Suppressor macrophage (primary cell): ENCODE results near the gene KIFC3.
"Not testable (repeated sequence)": the region's sequence is repeated elsewhere in the genome, so short reads cannot be mapped to it uniquely, and the experiment has no call there.

ENCODE experiments used
- DNase-seq, 4 experiments: peaks; one replicate each; pipeline ENCODE4 v3.0.0-alpha.2; 2020 to 2022

KIFC3 gene

DNA sequence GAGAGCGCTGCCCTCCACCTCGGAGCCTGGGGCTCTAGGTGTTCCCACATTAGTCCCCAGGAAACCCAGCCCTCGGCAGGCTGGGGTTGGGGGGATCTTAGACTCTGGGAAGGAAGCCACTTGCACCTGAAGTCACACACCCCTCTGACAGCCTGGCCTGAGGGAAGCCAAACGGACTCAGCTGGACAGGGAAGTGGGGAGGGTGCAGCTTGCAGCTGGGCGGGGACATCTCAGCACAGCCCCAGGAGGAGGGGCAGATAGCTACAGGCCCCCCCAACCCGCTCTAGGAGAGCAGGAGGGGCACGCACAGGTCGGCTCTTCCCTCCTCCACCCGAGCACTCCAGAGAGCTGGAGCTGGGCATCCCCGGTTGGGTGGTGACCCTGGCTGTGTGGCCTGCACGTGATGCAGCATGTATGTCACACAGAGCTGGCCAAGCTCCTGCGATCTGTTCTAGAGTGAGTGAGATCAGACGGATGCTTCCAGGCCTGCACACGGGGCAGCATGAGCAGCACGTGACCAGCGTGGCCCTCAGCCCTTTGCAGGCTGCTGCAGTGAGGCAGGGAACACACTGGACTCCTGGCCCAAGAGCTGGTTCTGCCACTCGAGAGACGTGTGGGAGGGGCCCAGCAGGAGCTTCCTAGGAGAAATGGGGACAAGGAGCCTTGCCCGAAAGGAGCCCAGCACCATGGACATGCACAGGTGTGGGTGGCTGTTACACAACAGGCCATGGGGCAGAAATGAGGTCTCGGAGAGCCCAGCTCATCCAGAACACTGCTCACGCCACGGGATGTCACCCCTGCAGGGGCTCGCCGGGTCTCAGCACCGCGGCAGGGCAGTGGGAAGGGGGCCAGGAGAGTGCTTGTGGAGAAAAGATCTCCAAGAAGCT lies 15.4 kb downstream of the KIFC3 start:
- DNase-seq: no peak

DNA sequence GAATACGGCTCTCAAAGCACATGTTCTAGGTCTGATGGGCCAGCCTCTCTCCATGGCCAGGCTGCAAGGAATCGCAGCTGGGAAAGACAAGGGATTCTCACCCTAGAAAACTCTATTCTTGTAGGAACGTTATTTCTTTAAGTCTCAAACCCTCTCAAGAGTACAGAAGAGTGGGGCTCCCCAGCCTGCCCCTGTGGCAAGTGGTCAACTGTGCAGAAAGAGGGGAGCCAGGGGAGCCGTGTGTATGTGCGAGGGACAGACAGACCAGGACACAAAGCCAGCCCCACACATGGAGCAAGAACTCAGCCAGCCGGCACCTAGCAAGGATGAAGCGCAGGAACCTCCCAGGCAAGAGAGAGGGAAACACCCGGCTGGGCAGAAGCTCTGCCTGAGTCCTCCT lies 16.4 kb downstream of the KIFC3 start:
- DNase-seq: no peak

DNA sequence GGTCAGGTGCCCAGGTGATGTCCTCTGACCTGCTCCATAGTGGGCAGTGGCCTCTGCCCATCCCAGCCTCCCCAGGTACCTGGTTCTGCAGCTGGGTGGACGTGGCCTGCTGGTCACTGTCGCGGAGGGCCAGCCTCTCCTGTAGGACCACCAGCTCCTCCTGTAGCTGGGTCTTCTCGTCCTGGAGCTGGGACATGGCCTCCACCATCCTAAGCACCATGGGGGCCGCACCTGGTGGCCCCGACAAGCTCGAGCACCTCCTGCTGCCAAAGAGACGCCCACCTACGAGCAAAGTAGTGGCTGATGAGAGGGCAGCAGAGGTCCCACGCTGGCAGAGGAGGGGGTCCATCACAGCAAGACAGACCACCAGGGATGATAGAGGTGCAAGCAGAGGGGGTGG lies 16.9 kb downstream of the KIFC3 start:
- DNase-seq: no peak

DNA sequence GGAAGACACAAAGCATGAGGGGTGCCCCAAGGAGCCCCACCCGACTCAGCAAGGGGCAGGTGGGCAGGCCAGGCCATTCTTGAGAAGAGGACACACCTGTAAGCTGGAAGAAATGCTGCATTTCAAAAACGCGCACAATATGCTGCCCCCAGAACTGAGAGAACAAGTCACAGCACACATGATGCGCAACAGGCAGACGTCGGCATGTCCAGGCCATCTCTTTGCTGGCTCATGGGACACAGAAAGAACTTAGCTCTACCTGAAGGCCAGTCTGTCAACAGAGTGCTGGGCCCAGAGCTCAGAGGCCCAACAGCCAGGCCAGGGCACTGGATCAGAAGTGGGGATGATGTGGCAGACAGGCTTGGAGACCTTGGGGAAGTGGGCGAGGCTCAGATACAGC lies 18.0 kb downstream of the KIFC3 start:
- no peak for DNase-seq

DNA sequence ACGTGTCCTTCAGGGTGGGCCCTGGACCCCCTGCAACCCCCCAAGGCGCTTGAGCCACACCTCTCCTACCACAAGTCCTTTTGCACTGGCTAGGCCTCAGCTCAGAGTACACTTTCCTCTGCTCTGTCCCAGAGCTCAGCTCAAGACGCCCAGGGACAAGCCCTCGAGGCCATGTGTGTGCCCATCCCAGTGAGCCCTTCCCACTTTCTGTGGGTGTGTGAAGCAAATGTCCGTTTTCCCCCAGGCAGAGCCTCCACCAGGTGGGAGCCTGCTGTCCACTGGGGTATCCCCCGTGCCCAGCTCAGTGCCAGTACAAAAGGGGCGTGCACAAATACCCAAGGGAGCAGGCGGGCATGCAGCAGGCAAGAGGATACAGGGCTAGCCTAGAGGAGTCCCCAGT lies 18.4 kb downstream of the KIFC3 start:
- DNase-seq: no peak

DNA sequence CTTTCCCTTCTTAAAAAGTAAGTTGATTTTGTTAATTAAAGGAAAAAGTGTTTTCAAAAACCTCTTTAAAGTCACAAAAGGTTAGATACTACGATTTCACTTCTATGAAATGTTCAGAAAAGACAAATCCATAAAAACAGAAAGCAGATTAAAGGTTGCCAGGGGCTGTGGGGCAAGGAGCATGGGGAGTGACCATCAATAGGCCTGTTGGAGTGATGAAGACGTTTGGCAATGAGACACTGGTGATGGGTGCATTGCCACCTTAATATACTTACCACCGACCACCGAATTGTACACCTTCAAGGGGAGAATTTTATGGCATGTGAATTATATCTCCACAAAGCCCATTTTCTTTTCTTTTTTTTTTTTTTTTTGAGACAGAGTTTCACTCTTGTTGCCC lies 19.2 kb downstream of the KIFC3 start:
- DNase-seq: no peak

DNA sequence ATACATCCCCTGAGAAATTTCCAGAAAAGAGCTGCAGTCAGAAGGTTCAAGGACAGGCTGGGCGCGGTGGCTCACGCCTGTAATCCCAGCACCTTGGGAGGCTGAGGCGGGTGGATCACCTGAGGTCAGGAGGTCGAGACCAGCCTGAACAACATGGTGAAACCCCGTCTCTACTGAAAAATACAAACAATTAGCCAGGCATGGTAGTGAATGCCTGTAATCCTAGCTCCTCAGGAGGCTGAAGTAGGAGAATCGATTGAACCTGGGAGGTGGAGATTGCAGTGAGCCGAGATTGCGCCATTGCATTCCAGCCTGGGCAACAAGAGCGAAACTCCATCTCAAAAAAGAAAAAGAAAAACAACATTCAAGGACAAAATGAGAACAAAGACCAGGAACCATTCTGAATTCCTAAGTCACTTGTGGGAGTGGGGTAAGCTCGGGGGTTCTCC lies 19.7 kb downstream of the KIFC3 start:
- DNase-seq: not testable (repeated sequence)

DNA sequence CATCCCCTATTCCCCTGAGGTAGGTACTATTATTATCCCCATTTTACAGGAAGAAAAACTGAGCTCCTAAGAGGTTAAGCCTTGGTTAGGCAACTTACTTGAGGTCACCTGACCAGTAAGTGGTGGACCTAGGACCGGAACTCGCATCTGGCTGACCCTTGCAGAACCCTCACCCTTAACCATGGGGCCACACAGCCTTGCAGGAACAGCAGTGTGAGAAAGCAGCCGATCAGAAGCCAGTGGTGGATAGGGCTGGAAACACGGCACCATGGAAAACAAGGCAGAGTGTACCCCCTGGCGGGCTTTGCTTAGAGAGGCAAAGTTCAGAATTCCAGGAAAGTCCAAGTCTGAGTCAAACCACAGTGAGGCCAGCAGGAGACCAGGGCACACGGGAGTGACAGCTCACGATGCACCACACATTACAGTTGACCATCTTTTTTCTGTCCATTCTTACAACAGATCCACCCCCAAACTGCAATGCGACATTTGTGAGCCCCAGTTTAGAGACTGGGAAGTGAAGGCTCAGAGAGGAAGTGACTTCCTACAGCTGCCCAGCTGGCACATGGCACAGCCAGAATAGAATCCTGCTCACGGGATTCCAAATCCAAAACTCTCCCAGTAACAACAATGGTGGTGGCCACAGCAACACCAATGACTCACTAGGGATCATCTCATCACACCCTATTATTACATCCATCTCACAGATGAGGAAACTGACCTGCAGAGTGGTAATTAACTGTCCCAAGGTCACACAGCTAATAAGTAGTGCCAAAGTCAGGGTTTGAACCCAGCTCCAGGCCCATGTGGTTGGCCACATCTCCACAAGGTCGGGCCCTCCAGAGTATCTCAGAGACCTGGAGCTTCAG lies 20.3 kb downstream of the KIFC3 start:
- peak; percentile 61 to 80 (median 72) for DNase-seq

DNA sequence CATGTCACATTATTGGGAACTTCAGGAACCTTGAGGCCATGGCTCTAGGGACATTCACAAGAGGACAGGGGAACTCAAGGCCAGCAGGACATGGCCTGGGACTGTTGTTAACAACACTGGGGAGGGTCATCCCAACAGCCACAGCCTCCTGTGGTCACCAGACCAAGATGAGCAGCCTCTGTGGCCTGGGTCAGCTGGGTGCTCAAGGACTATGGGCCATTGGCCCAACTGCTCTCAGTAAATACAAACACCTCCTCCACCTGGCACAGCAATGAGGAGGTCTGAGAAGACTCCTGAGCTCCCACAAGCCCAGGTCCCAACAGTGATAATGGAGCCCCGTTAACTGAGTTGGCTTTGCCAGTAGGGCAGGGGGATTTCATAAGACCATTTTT lies 20.9 kb downstream of the KIFC3 start:
- no peak for DNase-seq

DNA sequence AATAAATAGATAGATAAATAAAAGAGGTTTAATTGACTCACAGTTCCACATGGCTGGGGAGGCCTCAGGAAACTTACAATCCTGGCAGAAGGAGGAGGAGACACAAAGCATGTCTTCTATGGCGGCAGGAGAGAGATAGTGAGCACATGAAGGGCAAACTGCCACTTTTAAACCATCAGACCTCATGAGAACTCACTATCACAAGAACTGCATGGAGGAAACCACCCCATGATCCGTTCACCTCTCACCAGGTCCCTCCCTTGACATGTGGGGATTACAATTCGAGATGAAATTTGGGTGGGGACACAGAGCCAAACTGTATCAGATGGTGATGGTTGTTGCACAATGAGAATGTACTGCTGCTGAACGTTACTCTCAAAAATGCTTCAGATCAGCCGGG lies 22.5 kb downstream of the KIFC3 start:
- not testable (repeated sequence) for DNase-seq

DNA sequence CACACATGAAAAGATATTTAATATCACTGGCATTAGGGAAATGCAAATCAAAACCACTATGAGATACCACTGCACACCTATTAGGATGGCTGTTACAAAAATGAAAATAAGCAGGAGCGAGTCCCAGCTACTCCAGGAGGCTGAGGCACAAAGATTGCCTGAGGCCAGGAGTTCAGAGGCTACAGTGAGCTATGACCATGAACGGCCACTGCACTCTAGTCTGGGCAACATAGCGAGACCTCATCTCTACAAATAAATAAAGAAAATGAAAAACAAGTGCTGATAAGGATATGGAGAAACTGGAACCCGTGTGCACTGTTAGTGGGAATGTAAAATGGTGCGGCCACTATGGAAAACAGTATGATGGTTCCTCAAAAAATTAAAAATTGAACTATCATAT lies 23.6 kb downstream of the KIFC3 start:
- DNase-seq: no peak

DNA sequence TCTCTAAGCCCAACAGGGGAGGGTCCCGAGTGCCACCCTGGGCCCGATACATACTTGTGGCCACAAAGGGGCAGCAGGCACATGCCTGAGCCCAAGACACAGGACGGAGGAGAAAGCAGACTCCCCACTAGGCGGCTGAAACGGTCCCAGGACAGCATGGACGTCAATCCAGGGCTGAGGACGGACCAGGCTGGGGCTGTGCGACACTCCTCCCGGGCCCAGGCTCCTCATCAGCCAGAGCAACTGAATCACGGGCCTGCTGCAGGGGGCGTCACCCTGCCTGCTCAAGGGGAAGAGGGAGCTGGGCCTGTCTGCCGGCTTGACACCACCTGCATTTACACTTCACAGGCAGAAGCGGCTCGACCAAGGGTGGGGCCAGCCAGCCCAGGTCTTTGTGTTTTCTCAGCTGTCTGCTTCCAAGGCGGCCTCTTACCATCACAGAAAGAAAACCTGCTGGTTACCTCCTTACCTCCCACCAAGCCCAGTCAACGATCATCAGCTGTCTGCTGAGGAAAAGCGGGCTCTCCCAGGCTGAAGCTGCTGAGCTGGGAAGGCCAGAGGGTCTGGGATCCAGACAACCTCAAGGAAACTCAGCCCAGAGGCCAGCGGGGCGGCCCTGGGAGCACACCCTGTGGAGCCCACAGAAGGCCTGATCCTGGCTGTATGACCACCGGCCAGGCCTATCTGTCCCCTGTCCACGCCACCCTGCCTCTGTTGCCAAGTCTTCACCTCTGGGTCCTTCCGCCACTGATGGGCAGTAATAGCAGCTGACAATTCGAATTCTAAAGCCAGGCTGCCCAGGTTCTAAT lies 26.4 kb downstream of the KIFC3 start:
- DNase-seq: no peak

DNA sequence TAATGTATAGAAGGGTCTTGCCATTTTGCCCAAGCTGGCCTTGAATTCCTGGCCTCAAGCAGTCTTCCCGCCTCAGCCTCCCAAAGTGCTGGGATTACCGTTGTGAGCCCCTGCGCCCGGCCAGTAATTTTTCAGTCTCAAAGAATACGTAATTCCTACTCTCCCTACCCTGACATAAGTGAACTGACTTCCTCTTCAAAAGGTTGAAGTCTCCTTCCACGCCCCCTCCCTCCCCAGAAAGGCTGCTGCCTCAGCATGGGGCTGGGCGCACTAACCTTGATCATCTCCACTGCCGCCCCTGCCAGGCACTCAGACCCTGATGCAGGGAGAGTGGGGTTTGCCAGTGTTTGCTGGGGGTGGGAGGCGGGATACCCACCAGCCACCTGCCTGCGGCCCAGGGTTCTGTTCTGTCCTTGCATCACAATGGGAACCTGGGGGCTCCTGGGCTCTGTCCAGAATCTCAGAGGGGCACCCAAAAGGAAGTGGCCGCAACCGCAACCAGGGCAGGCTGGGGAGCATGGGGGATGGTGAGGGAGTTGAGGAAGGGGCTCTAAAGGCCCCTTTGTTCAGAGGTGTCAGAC lies 27.5 kb downstream of the KIFC3 start:
- peak in 3 of 4 experiments; percentile 56 to 63 (median 56) for DNase-seq

DNA sequence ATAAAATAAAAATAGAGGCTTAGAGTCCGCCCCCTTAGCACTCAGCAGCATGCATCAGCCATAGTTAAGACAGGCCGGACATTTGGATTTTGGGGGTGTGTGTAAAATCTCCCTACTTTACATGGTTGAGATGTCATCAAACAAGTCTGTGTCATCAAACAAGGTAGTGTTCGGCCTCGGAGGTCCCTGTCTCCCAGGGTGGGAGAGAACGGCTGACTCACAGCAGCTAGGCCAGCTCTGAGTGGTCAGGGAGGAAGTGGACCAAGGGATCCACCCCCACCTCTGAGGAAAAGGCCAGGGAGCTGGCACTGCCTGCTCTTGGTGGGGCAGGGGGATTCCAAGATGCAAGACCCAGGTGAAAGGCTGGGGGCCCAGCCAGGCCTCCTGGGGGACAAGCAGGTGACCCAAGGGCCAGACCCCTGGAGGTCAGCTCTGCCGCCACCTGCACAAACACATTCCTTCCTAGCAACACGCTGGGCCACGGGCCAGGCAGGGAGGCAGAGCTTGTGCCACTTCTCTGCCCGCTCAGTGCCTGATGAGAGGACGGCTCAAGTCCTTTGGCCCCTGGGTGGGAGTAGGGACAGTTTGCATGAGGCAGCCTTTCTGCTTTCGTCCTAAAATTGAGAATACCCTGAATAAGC lies 28.5 kb downstream of the KIFC3 start:
- peak in 2 of 4 experiments; percentile 17 to 36 for DNase-seq

DNA sequence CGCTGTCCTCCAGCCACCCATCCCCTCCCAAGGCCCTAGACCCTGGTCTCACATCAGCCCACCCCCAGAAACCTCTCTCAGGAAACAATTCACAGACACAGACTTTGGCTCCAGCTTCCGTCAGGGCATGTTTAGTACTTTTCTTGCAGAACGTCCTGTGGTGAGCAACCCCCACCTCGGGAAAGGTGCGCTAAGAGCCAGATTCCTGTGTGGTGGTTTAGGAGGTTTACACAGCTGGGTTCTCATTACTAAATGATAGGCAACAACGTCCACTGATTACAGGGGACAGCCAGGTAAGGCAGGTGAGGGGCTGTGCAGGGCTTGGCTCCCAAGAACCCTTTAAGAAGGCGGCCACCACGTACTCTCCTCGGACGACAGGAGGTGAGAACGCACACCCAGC lies 29.3 kb downstream of the KIFC3 start:
- no peak for DNase-seq

DNA sequence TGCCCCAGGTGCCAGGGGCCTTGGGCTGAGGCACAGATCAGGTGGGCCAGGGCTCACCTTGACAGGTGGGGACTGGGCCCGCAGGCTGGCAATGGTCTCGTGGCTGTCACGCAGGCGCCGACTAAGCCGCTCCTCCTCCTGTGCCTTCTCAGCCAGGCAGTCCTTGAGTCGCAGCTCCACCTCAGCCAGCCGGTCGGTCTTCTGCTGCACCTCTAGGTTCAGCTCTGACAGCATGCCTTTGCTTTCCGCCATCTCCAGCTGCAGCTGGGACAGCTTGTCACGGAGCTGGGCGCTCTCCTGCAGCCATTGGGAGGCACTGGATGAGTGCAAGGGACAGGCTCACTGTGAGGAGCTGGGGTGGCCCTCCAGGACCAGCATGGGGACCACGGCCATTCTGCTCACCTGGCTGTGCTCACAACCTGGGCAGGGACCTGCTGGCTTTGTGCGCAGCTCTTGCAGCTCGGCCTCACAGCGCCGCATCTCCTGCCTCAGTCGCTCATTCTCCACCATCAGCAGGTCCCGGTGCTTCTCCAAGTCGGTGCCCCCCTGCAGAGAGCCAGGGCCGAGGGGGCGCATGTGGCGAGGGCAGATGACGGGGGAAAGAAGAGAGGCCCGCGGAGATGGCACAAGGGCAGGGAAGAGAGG lies 31.0 kb downstream of the KIFC3 start:
- no peak for DNase-seq

DNA sequence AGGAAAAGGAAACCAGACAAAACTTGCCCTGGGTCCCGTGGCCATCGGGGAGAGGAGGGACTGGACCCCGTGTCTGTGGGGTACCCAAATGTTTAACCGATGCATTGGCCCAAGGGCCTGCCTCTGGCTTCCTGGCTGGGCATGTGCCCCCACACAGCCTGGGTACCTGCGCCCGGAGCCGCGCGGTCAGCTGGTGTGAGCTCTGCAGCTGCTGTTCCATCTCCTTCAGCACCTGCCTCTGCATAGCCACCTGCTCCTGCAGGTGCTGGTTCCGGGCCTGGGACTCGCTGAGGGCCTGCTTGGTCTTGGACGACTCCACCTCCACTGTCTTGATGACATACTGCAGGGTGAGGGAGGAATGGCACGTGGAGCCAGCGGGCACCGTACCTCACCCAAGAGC lies 31.9 kb downstream of the KIFC3 start:
- no peak for DNase-seq

DNA sequence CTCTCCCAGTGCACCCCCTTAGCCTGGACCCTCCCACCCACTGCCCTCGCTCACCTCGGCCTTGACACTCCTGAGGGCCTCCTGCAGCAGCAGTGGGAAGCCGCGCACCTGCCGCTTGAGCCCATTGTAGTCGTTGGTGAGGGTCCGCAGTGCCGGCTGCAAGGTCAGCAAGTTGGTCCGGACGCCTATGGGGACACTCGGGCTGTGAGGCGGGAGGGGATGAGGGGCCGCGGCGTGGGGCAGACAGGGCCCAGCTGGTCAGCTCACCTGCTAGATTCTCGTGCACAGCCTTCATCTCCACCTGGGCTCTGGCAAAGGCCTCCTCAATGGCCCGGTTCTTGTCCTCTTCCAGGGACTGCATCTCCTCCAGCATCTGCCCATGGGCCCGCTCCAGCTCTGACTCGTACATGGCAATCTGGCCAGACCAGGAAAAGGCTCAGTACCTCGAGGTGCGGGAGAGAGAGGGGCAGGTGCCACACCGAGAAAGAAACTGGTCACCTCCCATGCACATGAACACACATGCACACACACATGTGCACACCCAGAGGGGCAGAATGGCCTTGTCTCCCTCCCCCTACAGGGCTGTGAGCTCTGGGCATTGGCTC lies 32.6 kb downstream of the KIFC3 start:
- no peak for DNase-seq

DNA sequence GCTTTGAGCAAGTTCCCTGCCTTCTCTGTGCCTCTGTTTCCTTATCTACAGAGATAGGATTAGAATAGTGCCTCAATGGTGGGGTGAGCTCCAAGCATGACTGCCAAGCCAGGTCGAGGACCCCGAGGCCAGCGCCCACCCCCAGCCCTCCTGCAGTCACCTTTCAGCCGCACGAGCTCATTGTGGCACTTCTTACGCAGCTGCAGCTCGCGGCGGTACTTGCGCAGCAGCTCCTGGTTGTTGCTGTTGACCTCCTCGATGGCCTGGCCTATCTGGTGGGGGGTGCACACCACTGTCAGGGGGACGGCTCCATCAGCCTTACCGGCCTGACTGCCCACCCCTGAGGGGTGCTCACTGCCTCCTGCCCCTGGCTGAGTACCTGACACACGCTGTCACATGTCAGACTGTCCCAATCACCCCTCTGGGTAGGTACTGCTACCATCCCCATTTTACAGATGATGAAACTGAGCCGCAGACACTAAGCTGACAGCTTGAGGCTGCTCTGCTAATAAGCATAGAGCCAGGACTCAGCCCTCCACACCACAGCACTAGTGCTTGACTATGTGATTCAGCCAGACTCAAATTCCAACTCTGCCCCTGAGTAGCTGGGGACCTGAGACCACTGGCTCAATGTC lies 35.5 kb downstream of the KIFC3 start:
- DNase-seq: no peak

DNA sequence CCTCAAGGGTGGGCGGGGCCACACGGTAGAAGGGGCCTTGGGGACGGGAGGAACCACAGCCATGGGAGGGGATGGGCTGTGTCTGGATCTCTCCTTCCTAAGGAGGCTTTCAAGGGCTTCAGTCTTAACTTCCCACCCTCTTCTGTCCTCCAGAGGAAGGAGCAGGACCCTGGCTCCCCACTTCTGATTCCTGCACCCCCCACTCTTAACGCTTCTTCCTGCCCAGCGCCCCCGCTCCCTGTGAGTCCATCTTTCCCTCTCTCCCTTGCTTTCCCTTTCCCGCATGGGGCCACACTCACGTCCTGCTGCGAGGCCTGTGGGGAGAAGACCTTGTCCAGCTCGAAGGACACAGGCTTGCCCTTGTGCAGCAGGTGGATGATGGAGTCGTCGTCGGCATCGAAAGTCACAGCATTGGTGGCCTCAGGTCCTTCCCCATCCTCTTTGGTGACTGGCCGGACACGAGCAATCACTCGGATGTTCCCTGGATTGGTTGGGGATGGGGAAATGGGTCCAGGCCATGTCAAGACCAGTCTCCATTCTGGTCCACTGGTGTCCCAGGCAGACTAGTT lies 37.0 kb downstream of the KIFC3 start:
- DNase-seq: no peak
